NCI-H187 (cell line): ENCODE measurements around the gene HDAC11.
"Not testable (repeated sequence)": the region's sequence is repeated elsewhere in the genome, so short reads cannot be mapped to it uniquely, and the experiment has no call there.

Experiments
- DNase-seq, 2 experiments: peaks; one replicate each; lab custom pipeline; 2025; lab: John Stamatoyannopoulos, UW

HDAC11 gene

DNA sequence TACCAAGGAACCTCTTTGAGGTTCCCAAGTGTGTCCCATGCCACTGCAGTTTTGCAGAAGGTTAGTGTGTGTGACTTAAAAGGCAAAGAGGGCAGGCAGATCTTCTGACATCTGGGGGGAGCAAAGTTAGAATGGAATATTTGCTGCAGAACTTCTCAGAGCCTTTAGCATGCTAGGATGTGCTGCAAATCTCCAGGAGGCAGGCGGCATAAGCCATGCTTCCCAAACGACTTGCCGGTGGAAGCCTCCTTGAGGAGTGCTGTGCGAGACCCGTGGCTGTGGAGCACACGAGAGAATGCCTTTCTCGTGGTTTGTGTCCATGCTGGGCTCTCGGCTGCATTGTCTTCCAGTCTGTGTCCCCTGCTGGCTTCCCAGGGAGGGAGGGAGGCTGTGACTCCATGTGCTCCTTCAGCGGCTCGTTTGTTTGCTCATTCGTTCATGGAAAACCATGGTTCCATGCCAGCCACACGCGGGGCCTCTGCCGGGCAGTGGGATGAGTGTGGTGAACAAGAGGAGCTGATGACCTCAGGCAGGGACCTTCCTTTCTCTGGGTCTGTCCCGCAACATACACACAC is 13.8 kb downstream of the HDAC11 start:
- no peak for DNase-seq

DNA sequence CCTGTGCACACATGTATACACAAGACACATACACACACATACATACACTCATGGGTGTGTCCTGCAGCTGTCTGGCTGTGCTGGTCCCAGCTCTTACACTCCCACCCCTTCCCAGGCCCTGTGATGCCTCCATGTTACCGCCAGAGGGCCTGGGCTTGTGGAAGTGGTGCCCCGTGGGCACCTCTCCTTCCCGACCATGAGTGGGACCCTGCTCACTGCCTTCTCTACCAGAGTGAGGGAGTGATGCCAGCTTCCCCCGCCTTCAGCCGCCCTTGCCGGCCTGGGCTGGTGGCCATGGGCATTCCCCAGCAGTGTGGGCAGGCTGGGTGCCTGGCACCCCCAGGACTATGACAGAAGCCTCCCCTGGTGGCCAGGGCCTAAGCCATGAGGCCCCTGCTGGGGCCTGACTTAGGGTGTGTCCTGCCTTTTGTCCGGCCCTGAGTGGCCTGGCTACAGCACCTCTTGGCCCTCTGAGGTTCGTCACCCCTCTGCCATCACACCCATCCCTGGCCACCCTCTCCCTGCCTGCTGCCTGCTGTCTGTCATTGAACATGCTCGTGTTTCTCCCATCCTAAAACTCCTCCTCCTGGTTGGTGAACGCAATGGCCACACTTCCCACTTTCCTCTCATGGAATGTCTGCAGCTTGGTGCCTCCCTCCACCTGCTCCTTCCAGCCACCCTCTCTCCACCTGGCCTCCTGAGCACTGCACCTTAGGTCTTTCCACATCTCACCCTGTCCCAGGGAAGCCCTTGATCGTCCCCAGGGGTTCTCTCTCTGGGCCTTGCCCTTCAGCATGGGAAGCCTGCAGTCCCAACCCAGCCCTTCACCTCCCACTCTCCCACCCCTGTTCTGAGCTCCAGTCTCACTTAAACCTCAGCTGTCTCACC is 14.6 kb downstream of the HDAC11 start:
- DNase-seq: no peak

DNA sequence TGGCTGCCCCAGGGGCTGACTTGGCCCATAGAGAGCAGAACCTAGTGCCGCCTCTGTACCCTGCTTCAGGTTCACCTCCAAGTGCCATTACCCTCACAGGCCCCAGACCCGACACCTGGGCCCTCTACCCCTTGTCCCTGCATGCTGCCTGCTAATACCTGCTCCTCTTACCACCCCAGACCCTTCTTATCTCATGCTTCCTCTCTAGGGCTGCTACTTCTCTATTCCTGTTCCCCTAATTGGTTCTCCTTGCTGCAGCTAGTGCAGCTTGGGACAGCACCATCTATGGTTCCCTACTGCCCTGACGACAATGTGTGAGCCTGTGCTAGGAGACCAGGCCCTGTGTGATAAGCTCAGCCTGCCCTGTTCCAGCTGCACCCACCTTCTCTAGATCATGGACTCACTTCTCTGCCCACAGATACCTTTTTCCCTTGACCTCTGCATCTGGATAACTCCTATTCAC is 15.3 kb downstream of the HDAC11 start:
- DNase-seq: no peak

DNA sequence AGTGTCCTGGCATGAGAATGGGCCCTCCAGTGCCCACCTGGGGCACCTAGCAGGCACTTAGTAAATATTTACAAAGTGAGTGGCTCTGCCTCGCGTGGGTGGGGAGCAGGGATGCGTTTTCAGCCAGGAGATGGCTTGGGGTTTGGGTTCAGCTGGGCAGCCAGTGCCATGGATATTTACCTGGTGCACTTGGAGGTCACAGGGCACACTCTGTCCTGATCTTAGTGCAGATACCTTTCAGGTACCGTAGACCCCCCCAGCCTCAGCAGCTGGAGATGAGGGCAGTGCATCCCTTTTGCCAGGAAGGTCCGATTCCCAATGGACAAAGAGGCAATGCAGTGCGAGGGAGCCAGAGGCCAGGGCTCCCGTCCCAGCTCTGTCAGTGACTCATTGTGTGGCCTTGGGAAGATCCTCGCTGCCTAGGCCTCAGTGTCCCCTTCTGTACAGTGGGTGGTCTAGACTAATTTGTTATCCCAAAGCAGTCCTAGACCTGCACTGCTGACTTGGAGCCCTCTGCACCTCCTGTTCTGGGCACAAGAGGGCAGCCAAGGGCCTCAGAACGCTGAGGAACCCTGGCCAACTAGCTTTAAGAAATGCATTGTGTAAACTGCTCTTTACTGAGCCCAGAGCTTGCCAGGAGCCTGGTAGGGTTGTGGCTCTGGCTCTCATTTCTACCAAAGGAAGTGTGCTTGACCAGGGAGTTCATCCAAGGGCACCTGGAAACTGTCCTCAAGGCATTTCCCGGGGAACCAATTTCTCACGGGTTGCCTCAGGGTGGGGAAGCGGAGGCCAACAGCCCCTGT is 16.0 kb downstream of the HDAC11 start:
- DNase-seq: peak in 1 of 2 experiments; percentile 18

DNA sequence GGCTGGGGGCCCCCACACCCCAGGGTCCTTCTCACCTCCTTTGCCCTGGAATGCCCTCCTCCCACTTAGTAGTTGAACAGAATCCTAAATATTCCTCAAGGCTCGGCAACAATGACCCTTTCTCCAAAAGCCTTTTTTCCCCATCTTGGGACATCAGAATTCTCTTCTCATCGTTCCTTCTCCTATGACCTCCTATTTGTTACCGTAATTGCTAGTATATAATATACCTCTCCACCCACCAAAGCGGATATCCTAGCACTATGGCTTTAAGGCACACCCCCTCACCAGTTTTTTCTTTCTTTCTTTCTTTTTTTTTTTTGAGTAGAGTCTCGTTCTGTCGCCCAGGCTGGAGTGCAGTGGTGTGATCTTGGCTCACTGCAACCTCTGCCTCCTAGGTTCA is 16.8 kb downstream of the HDAC11 start:
- DNase-seq: no peak

DNA sequence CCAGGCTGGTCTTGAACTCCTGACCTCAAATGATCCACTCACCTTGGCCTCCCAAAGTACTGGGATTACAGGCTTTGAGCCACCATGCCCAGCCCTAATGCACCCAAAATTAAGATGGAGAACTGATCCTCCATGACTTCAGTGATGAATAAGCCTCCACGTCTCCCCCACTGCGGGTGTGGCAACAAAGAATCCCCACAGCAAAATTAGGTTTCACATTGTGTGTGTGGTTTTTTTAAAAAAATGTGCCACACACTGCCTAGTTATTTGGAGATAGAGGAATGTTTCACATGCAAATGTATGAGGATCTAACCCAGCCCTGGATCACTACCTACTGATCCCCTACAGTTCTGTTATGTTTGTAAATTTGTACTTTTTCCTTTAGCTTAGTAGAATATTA is 17.3 kb downstream of the HDAC11 start:
- DNase-seq: no peak

DNA sequence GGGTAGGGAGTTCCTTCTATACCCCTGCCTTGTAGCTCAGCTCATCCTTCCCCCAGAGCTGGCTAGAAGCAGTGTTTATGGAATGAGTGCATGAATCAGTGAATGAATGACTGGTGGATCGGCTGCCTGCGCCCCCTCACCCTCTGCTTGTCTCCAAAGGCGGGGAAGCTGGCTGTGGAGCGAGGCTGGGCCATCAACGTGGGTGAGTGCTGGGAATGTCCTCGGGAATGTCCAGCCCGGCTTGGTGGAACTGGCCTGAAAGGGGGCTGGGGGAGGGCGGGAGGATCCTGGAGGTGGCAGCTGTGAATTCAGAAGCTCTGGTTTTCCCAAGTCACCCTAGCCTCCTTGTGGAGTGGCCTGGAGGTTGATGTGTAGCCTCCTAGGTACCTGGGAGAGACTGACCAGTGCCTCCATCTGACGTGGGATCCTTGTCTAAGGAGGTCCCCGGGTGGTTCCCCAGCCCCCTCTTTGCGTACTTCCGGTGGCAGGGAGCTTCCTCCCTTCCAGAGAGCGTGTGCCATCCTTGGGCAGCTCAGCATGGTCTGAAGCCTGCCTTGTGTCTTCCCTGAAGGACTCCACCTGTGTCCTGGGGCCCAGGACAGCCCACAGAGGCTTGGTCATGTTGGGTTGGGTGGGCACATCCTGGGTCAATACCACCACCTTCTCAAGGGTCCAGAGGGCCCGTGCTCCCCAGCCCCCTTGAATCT is 18.4 kb downstream of the HDAC11 start:
- no peak for DNase-seq

DNA sequence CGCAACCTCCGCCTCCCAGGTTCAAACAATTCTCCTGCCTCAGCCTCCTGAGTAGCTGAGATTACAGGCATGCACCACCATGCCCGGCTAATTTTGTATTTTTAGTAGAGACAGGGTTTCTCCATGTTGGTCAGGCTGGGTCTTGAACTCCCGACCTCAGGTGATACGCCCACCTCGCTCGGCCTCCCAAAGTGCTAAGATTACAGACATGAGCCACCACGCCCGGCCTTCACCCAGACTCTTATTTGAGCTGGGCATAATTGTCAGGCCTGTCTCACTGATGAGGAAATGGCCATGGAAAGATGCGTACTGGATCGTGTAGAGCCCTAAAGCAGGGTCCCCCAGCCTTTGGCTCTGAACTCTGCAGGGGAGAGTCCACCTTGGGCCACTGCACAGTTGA is 19.1 kb downstream of the HDAC11 start:
- not testable (repeated sequence) for DNase-seq

DNA sequence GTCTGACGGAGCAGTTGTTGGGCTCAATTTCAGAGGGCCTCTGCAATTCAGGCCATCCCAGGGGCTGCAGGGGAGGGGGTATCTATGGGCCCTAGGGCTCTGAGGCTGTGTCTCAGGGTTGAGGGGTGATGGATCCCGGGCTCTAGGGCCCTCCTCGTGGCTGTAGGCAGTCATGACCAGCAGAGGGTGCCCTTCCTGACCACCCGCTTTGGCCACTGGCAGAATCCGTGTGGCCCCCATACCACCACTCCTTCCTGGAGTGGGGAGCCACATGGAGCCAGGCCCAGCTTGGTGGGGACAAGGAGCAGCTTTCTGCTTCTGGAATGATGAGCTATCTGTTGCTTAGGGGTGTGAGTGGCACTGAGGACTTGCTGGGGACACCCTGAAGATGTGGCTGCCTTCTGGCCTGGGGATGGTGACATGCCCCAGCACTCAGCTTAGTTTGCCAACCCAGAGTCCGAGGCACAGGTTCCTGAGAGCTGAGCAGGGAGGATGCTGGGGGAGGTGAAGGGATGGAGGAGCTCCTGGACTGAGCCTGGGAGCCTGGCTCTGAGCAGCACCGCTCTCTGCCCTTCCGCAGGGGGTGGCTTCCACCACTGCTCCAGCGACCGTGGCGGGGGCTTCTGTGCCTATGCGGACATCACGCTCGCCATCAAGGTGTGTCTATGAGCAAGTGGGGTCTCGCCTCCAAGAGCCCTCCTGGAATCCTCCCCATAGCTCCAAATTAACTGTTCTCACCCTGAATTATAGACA is 20.2 kb downstream of the HDAC11 start:
- DNase-seq: no peak

DNA sequence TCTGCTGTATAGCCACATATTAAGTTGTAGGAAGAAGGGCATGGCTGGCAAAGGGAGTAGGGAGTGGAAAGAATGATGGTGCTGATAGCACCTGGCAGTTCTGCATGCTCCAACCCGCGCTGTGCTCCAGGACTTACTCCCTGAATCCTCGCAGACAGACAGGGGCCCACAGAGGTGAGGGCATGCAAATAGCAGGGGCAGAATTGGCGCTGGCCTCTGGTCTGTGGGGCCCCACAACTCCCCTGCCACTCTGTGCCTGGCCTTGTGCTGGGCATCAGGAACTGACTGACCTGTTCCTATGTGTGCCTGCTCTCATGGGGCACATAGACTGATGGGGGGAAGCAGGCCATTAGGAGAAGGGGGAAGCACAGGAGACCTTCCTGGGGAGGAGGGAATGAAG is 20.9 kb downstream of the HDAC11 start:
- no peak for DNase-seq

DNA sequence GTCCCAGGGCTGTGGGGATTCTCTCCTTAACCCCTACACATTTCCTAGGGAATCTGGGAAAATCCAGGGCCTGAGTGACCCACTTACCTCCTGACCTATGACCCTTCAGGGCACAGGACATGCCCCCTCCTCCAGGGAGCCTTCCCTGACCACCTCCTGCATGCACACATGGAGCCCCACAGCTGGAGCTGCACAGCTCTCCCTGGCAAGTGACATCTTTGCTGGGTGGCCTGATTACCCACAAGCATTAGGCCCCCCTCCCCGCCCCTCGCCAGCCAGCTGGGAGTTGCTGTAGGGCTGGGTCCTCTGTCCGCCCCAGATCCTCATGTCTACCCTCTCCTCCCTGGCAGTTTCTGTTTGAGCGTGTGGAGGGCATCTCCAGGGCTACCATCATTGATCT is 21.4 kb downstream of the HDAC11 start:
- DNase-seq: no peak

DNA sequence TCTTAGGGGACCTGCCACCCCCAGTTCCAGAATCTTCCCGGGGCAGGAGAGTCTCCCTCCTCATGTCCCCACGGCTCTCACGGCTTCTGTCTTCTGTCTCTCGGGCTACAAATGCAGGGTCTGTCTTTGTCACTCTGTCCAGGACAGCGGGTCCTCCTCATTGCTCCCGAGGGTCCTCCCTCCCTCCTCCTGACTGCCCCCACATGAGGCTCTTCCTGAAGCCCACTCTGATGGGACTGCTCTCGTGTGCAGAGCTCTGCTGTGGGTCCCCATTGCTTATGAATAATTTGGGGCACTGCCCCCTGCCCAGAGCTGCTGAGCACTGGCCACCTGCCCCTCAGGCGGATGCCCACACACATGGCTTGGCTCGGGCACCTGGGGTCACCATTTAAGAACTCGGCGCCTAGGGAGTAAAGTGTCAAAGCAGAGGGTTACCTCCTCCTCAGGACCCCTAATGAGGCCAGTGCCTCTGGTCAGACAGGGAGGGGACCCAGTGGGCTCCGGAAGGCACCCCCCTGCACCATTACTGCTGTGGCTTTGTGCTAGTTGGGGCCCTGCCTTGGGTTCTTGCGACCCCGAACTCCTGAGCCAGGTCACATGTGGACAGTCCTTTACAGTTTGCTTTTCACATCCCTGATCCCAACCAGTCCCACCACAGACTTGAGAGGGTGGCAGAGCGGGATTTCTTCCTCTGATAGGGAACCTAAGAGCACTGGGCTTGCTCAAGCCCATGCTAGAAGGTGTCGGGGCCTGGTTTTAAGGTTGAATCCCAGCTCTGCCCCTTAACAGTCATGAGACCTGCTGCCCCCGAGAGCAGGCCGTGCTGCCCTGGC is 22.1 kb downstream of the HDAC11 start:
- no peak for DNase-seq

DNA sequence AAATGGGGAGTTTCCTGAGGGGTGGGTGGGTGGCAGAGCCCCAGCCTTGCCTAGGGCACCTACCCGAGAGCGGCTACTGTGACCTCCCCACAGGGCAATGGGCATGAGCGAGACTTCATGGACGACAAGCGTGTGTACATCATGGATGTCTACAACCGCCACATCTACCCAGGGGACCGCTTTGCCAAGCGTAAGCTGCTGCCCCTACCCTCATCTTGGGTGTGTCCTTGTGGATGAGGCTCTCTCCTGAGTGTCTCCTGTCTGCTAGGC is 22.6 kb downstream of the HDAC11 start:
- DNase-seq: no peak

DNA sequence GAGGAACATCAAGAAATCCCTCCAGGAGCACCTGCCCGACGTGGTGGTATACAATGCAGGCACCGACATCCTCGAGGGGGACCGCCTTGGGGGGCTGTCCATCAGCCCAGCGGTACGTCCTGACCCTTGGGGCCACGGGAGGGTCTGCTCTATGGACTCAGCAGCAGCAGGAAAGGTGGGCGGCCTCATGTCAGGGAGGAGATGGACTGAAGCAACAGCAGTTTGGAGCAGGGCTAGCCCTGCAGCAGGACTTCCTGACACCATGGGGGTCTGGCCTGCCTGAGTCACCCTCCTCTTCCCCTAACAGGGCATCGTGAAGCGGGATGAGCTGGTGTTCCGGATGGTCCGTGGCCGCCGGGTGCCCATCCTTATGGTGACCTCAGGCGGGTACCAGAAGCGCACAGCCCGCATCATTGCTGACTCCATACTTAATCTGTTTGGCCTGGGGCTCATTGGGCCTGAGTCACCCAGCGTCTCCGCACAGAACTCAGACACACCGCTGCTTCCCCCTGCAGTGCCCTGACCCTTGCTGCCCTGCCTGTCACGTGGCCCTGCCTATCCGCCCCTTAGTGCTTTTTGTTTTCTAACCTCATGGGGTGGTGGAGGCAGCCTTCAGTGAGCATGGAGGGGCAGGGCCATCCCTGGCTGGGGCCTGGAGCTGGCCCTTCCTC is 24.2 kb downstream of the HDAC11 start:
- no peak for DNase-seq

DNA sequence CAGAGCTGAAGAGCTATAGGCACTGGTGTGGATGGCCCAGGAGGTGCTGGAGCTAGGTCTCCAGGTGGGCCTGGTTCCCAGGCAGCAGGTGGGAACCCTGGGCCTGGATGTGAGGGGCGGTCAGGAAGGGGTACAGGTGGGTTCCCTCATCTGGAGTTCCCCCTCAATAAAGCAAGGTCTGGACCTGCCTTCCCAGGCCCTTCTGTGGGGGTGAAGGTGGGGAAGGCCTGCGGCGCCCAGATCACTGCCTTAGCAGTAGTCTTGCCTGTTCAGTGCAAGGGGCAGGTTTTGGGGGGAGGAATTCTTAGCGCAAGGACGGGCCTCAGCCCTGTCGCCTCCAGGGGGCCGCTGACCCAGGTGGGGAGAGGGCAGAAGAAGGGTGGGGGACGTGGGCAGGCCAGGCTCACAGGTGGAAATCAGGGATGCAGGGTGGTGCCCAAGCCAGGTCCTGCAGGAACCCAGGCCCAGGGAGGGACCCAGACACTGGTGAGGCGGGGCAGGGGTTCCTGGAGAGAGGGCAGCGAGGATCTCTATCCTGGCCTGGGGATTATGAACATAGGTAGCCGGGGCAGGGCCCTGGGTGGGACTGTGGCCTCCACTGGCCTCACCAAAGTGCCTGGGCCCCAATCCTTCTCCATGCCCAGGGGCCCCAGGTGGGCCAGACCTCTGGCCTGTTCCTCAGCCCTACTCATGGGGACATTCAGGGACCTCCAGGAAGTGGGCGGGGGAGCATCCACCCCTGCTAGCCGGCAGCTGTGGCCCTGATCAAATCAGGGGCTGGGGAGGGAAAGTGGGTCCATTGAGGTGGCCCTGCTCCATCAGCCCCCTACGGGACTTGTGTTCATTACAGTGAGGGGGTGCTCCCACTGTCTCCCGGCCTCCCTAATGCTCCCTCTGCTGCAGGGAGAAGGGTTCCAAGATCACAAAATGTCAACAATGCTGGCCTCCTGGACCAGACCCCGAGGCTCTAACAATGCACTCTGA is 25.3 kb downstream of the HDAC11 start:
- no peak for DNase-seq

DNA sequence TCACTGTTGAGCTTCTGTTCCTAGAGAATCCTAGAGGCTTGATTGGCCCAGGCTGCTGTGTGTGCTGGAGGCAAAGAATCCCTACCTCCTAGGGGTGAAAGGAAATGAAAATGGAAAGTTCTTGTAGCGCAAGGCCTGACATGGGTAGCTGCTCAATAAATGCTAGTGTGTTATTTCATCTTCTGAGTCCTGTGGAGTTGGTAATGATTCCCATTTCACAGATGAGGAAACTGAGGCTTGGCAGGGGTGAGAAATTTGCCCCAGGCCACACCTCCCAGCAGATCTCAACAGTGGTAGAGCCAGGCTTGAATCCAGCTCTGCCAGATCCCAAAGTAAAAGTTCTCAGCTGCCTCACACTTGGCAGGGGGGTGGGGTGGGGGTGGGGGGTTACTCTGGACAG is 26.1 kb downstream of the HDAC11 start:
- no peak for DNase-seq

DNA sequence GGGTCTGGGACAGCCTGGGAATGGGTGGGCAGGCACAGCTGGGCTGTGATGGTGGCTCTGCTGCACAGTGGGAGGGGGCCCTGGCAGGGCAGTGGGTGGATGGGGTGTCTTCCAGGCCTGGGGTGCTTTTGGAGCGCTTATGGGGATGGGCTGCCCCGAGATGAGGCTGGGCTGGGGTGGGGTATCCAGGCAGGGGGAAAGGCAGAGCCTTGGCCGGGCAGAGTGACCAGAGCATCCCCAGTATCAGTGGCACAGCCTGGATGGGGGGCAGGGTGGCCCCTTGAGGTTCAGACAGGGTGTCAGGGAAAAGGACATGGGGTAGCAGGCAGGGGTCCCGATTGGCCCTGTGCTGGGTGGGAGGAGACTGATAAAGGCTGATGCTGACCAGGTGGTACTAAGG is 26.6 kb downstream of the HDAC11 start:
- DNase-seq: no peak

DNA sequence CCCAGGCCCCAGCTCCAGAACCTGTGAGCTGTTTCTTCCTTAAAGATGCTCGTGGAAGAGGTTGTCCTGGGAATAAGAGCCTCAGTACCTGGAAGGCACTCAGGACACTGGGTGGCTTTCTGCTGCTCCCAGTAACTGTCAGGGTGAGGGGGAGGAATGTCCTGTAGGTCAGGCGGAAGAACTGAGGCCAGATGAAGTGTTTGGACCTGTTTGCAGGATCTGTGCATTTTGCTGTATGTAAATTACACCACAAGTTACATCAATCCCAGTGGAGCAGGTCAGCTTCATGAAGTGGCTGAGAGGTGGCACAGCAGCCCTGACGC is 27.1 kb downstream of the HDAC11 start:
- DNase-seq: no peak
